Ovary (tissue), 10 donors: ENCODE results near the gene POLE. TPM values are rescaled to one million over a fixed set of nuclear protein-coding genes. Genes with fewer than 3 reads are reported as not detected.
A peak's percentile ranks its signal among the peaks of the same experiment; 100 is the strongest.

ENCODE experiments used
- DNase-seq, 5 donors: peaks; one replicate each; pipeline ENCODE4 v3.0.0-alpha.2; 2019 to 2020
- H3K27ac ChIP-seq, 2 donors: fragments of 200-600 bp; one replicate each; pipeline versions ENCODE4 v1.5.1 to v1.8.0; 2019 to 2022
- H3K27me3 ChIP-seq: fragments of 200-600 bp; one replicate; pipeline ENCODE4 v1.8.0; 2022
- H3K36me3 ChIP-seq: fragments of 200-600 bp; sonication (generic); one replicate; pipeline ENCODE4 v1.5.1; 2019
- H3K4me1 ChIP-seq: one replicate; pipeline ENCODE4 v1.8.1; 2013; ENCODE audit warnings: mild to moderate bottlenecking, moderate library complexity; ENCODE audit not compliant: insufficient read depth
- H3K4me3 ChIP-seq: fragments of 200-600 bp; sonication (generic); one replicate; pipeline ENCODE4 v1.5.1; 2017
- H3K9me3 ChIP-seq, 2 donors: fragments of 200-600 bp in 1 of 2; sonication (generic) in 1 of 2; one replicate each; pipeline versions ENCODE4 v1.5.1 to v1.8.1; 2013 to 2019; ENCODE audit warnings: mild to moderate bottlenecking in 1 of 2, moderate library complexity in 1 of 2
- CTCF ChIP-seq, 3 donors: fragments of 450-650 bp in 2 of 3; fragments of 200-600 bp in 1 of 3; IDR thresholded peaks; one replicate each; pipeline versions ENCODE4 v1.5.1 to v1.8.0; 2016 to 2022; ENCODE audit warnings: antibody characterized with exemption in 3 of 3, mild to moderate bottlenecking in 1 of 3
- EP300 ChIP-seq: sonication (generic); formaldehyde crosslinking; IDR thresholded peaks from one replicate; pipeline ENCODE4 v1.6.1; 2017; ENCODE audit warnings: antibody characterized with exemption
- POLR2A ChIP-seq: fragments of 450-650 bp; IDR thresholded peaks from one replicate; pipeline ENCODE4 v1.6.1; 2017; ENCODE audit warnings: antibody characterized with exemption, mild to moderate bottlenecking, moderate library complexity
- WGBS, 3 donors: extraction: QIAGEN DNeasy Blood & Tissue Kit in 1 of 3; methylation state at CpG; one replicate each; pipeline versions ENCODE4 v1.1.5 to v1.1.7; 2013 to 2017; 5-methylcytosine and 5-hydroxymethylcytosine counted together
- intact Hi-C, 4 donors: fragments of 100-400 bp; cut with DNase I; formaldehyde crosslinking; loops; one replicate each; pipeline versions ENCODE4 v1.11.0 to v1.15.1; 2022 to 2023
- long read RNA-seq, 3 donors: library from polyadenylated mRNA in 2 of 3; unstranded in 2 of 3; transcript quantifications; one replicate each; pipeline ENCODE4 v2.0.0 and lab custom pipeline, GENCODE V29; 2021 to 2026
- polyA plus RNA-seq, 2 donors: library from polyadenylated mRNA; stranded (reverse); fragments of 200-250 nt in 1 of 2; fragments of 350-450 nt in 1 of 2; fragmentation: Illumina TruSeq in 1 of 2; extraction: RNeasy Lipid Tissue Mini Kit (QIAGEN cat#74804) in 1 of 2; gene quantifications; one replicate each; pipeline ENCODE4 v1.2.3, GENCODE V29; 2013 to 2014
- total RNA-seq, 7 donors: library from RNA; depleted of rRNA in 2 of 7; stranded (reverse); fragments of >200 nt in 2 of 7; fragmentation: NEBNext Ultra II Directional in 3 of 7; extraction: Animal tissue kit (Norgen Biotek cat#: 25700) in 3 of 7; gene quantifications; one replicate each; pipeline versions ENCODE4 v1.1.0 to v1.2.4, GENCODE V29; 2016 to 2023
- donor health status: DM: no; HTN: no; CAD: no; lungs with moderate emphysema.
- donor health status: DM: no; HTN: no; CAD: no.
- donor health status: Bipolar disorder and iron deficiency.
- donor health status: DM: yes; HTN: yes; CAD: no.
- donor health status: DM: no; HTN: no; CAD: no.
- donor health status: DM: yes; HTN: yes; CAD: no.

Gene POLE
- 10 to 100 TPM; 12.5 to 34.7 (median 27.3) TPM for total RNA-seq
- polyA plus RNA-seq, result 10 to 100 TPM; 15.2 to 16.8 TPM
- long read RNA-seq, donor 1, partial matches to known transcripts, result 12 of 17 reads
- long read RNA-seq, donor 1, other reads (novel, unspliced or antisense), result 2 of 17 reads
- long read RNA-seq, donor 2, partial matches to known transcripts, result 0 of 2 reads
- long read RNA-seq, donor 2, other reads (novel, unspliced or antisense), result 0 of 2 reads
- long read RNA-seq, donor 3, partial matches to known transcripts, result 8 of 13 reads
- long read RNA-seq, donor 3, other reads (novel, unspliced or antisense), result 5 of 13 reads

- DNase-seq, result peak; percentile 96 to 99 (median 98)
- Histone ChIP-seq H3K4me1 (peaks cover 12% of the 10 kb centered on the region), H3K36me3 (no peaks in the 10 kb centered on the region), H3K9me3 (no peaks in the 10 kb centered on the region), H3K27ac (peak within 1 kb of the TSS; percentile 53 to 57), H3K4me3 (peak within 1 kb of the TSS; percentile 81), H3K27me3 (no peaks in the 10 kb centered on the region)
- intact Hi-C loops, result no loop called here
- 0 to 1% (median 1%) methylated on average over 74 to 134 of the region's 134 CpGs for WGBS, 3 donors
- TF ChIP-seq CTCF (IDR thresholded peaks at IDR 0.05), result peak in 2 of 3 donors; percentile 12 to 36
- TF ChIP-seq POLR2A, result peak; percentile 18
- TF ChIP-seq EP300, result no peak
These were observed at the start of gene POLE, which contains the start of gene PXMP2 for GRCh38 chr12:132687211-132688164. Gene POLE, minus strand, starts transcription at chr12:132687342. Its CDS starts 27 bp downstream, at chr12:132687315. Gene PXMP2, plus strand, starts transcription at chr12:132687587. Its CDS starts 84 bp downstream, at chr12:132687671.

GRCh38 chr12:132736913-132737312 lies 49.8 kb upstream of the POLE start:
- H3K9me3 ChIP-seq, result no peaks in the 10 kb centered on the region
- no peaks in the 10 kb centered on the region for H3K36me3 ChIP-seq
- no peak overlapping the region for H3K4me3 ChIP-seq
- DNase-seq, result no peak
- no peaks in the 10 kb centered on the region for H3K4me1 ChIP-seq
- no peak overlapping the region for H3K27ac ChIP-seq
- WGBS, 3 donors, result 90 to 93% (median 90%) methylated on average over 5 to 15 of the region's 15 CpGs
- no peak for TF ChIP-seq CTCF (IDR thresholded peaks at IDR 0.05)
- TF ChIP-seq EP300, result no peak
- TF ChIP-seq POLR2A, result no peak
- no peaks in the 10 kb centered on the region for H3K27me3 ChIP-seq
- intact Hi-C loops, result no loop called here

GRCh38 chr12:132736378-132736777 lies 49.2 kb upstream of the POLE start:
- H3K27ac ChIP-seq, result no peak overlapping the region
- DNase-seq, result no peak
- H3K27me3 ChIP-seq, result no peaks in the 10 kb centered on the region
- H3K9me3 ChIP-seq, result no peaks in the 10 kb centered on the region
- no peaks in the 10 kb centered on the region for H3K36me3 ChIP-seq
- intact Hi-C loops, result no loop called here
- no peak overlapping the region for H3K4me3 ChIP-seq
- 88 to 94% (median 90%) methylated on average over 12 of the region's 12 CpGs for WGBS, 3 donors
- TF ChIP-seq CTCF (IDR thresholded peaks at IDR 0.05) (no peak), EP300 (no peak), POLR2A (no peak)
- no peaks in the 10 kb centered on the region for H3K4me1 ChIP-seq

- no peak for DNase-seq
- TF ChIP-seq POLR2A (no peak), CTCF (IDR thresholded peaks at IDR 0.05) (no peak), EP300 (no peak)
- no peak overlapping the region for H3K4me3 ChIP-seq
- no peaks in the 10 kb centered on the region for H3K4me1 ChIP-seq
- no peaks in the 10 kb centered on the region for H3K27me3 ChIP-seq
- no peaks in the 10 kb centered on the region for H3K9me3 ChIP-seq
- H3K36me3 ChIP-seq, result no peaks in the 10 kb centered on the region
- H3K27ac ChIP-seq, result no peak overlapping the region
- intact Hi-C loops, result no loop called here
- 84 to 89% (median 89%) methylated on average over 20 of the region's 20 CpGs for WGBS, 3 donors
These were observed 48.4 kb upstream of the POLE start for GRCh38 chr12:132735496-132735895.
